HG02970 (cell line): ENCODE results near the gene RRP9.
"Not testable (repeated sequence)": the region's sequence is repeated elsewhere in the genome, so short reads cannot be mapped to it uniquely, and the experiment has no call there.

Experiments used
- ATAC-seq: cut with Tn5 transposase; IDR thresholded peaks from one replicate; pipeline ENCODE4 v1.9.1; 2021; ENCODE audit warnings: mild to moderate bottlenecking, moderate library complexity, moderate number of reproducible peaks; ENCODE audit not compliant: unreplicated experiment, low FRiP score

RRP9 gene

GRCh38 chr3:51927061-51927977 lies 14.4 kb downstream of the RRP9 start:
- no peak for ATAC-seq

GRCh38 chr3:51921081-51921578 lies 20.6 kb downstream of the RRP9 start:
- ATAC-seq: no peak

GRCh38 chr3:51916418-51916817 lies 25.3 kb downstream of the RRP9 start:
- no peak for ATAC-seq

- no peak for ATAC-seq
These were observed 33.7 kb downstream of the RRP9 start for GRCh38 chr3:51908026-51908425.

GRCh38 chr3:51904034-51904823 lies 37.5 kb downstream of the RRP9 start:
- no peak for ATAC-seq

GRCh38 chr3:51902361-51902760 lies 39.3 kb downstream of the RRP9 start:
- not testable (repeated sequence) for ATAC-seq

- ATAC-seq: not testable (repeated sequence)
These were observed 41.7 kb downstream of the RRP9 start for GRCh38 chr3:51900043-51900442.

- ATAC-seq: no peak
These were observed 44.3 kb downstream of the RRP9 start for GRCh38 chr3:51897391-51897790.

GRCh38 chr3:51896607-51897305 lies 44.9 kb downstream of the RRP9 start:
- ATAC-seq: no peak

- ATAC-seq: no peak
These were observed 46.8 kb downstream of the RRP9 start for GRCh38 chr3:51894939-51895338.

GRCh38 chr3:51894391-51894790 lies 47.3 kb downstream of the RRP9 start:
- no peak for ATAC-seq

GRCh38 chr3:51891242-51892039 lies 50.3 kb downstream of the RRP9 start:
- ATAC-seq: no peak

GRCh38 chr3:51888463-51889105 lies 53.1 kb downstream of the RRP9 start:
- no peak for ATAC-seq

GRCh38 chr3:51887620-51888019 lies 54.1 kb downstream of the RRP9 start:
- ATAC-seq: no peak

GRCh38 chr3:51886447-51886846 lies 55.3 kb downstream of the RRP9 start:
- no peak for ATAC-seq
